GM19328 (cell line): ENCODE results near the gene EFCAB13.

ENCODE experiments used
- ATAC-seq: cut with Tn5 transposase; IDR thresholded peaks from one replicate; pipeline ENCODE4 v1.9.1; 2021; ENCODE audit warnings: mild to moderate bottlenecking, moderate library complexity; ENCODE audit not compliant: unreplicated experiment

The EFCAB13 gene, protein sequence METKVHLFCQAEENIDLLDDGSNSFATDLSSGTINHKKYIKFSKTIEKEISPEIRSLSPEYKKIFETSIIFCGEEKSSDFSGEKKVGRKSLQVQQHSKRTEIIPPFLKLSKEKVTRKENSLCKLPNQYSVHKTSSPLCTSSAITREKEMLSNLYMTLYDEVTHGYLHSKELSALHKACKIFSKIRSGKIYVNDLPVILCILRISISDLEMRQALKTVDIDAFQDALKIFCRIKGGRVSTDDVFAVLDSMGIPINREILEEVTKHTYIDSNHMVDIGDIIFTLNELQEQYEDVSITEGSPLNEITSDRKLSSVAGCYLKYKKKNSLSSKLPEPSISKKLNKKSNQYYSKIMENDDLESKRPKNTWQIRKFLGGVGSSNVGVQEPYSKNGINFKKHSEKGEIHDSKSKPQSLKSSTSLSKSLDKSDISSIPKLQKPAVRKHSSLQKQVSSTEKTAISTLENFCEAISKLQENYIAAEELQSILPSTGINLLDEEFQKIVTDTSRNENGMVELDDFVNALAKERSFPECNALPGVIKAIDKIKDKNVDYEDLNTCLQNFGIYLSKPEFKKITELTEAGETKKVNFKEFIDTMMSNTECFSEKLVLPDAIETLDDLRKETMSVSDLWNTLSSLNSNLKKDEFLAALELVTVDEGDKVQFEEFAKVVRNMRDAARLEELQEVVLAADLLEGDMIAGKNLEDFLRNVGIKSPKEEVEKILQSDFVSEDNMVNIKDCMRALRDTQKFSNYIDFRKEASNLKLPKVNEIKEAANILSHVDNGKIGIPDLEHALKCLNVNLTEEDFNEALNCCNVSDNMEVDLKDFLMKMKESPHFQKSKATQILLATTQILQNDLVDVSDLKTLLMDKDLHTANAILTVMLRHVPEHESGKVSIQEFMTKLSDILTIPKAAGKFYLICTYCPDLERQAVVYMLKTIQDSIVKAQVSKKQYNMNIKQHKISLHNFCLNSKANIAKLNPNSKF

DNA sequence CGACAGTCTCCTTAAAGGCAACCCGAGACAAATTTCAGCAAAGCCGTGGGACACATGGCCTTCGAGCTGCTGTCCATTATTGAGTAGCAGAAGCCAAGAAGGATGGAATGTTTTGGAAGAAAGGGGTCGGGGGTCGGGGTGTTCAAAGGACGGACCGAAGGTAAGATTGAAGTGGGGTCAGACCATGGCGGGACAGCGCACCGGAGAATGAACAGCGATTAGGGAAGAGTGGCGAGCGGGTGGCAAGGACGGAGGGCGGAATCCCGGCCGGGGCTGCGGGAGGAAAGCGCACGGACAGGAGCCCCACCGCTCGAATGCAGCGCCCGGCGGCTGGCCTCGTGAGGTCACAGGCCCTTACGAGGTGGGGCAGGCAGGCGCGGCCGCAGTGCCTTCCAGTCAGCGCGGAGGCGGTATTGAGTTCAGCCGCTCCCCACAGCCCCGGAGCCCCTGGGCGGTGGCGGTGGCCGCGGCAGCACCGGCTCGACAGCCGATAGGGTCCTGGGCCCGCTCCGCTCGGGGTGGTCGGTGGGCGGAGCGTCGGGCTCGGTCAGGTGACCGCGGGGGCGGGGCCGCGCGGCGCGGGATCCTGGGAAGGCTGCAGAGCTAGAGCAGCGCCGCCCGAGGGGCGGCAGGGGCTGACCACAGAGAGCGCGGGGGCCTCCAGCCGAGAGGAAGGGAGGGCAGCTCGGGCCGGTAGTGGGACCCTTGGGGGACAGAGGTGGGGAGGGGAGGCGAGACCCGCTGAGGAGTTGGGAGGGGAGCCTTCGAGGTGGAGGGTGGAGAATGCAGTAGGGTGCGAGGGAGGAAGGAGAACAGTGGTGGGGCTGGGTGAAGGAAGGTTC lies at the start of gene EFCAB13:
EFCAB13 (plus strand) TSS at position 574 of the 842 bp plus-strand sequence. CDS start 4,399 bp downstream, outside the sequence.
- ATAC-seq = peak; percentile 83

DNA sequence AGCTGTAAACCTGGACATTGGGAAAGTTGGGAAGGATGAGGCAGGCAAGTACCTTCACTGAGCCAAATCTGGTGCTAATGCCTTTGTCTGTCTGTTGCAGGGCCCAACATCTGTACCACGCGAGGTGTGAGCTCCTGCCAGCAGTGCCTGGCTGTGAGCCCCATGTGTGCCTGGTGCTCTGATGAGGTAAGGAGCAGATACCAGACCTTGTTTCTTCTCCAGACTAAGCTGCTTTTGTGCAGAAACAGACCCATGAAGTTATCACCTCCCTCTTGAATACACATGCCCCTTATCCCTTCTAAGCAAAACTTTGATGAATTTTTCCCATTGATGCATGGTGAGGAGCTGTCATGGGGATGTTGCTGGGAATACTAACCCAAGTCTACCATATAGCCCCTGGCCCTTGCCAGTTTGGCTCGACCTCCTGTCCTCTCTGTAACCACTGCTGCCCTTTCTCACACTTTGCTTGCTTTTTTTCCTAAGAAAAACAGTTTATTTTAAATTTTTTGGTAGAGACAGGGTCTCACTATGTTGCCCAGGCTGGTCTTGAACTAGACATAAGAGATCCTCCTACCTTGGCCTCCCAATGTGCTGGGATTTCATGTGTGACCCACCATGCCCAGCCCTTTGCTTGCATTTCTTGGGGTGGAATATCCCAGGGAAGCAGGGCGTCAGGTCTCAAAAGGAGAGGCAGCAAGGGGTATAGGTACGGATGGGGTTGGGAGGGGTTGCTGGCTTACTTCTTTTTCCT lies 49.3 kb upstream of the EFCAB13 start:
- no peak for ATAC-seq

DNA sequence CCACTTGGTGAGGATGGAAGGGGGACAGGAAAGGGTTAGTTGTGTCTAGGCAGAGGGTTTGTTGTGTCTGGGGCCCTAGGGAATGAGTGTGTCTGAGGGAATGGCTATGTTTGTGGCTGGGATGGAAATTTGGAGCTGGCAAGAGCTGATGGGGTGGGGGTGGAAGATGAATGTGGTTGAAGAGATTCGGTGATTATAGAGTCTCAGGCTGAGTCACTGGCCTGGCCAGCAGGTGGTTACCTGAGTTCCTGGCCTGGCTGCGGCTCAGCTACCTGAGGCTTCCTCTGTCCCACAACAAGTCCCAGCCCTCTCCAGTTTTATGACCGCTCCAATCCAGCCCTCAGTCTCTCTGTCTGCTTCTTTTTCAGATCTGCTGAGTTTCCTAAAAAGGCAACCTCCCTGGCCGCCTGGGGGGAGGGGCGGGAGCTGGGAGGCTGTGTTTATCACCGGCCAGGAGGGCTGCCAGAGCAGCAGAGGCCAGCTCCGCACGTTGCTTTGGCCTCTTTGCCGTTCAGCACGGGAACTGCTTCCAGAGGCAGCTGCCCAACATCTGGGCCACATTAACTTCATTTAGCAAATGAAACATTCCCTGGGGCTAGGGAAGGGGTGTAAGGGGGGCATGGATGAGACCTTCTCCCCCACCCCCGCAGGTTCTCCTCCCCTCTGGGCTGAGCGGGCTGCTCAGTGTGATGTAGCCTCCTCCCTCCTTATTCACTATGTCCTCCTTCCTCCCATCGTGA lies 48.3 kb upstream of the EFCAB13 start:
- ATAC-seq = no peak

DNA sequence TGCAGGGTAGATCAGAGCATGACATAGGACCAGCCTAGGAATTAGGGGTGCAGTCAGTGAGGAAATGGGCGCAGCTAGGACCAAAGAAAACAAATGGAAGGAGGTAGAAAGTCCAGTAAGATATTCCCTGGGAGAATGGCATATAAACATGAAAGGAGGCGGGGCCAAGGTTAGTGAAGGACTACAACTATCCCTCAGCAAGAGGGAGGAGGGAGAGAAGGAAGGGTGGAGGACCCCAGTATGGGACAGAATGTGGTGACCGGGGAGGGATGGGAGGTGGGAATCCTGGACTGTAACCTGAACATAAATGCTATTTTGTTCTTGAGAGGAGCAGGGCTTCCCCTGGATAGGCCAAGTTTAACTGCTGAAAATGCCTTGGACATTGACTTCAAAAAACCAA lies 47.3 kb upstream of the EFCAB13 start:
- ATAC-seq = no peak

DNA sequence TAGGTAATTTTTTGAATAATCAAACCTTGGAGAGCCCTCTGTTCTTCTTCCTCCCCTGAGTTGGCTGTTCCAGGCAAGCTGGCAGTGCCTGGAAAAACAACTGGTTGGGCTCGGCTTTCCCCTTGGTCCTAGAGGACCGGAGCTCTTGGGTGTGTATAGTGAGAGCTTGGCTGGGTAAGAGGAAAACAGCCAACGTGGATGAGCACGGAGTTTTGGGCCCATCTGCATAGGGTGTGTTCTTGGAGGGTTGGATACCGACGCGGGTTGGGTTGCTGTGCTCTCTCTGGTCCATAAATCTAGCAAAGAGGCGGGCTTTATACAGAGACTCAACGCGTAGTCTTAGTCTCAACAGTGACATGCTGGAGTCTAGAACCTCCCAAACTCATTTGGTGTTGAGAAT lies 46.9 kb upstream of the EFCAB13 start:
- ATAC-seq = no peak

DNA sequence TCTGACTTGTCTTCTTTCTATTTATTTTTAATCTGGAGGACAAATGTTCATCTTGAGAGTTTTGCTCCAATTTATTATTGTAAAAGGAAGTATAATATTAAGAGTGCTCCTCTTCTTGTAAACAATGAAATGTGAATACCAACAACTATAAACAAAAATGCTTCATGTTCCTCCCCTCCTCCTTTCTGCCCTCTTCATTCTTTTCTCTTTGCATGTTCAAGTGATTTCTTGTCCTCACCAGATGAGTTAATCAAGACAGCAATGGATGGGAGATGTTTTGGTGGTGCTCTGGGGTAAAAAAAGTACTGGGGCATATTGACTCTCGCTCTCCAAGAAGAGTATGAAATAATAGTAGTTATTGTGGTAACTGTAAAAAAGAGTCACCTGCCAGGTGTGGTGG lies 45.8 kb upstream of the EFCAB13 start:
- no peak for ATAC-seq

DNA sequence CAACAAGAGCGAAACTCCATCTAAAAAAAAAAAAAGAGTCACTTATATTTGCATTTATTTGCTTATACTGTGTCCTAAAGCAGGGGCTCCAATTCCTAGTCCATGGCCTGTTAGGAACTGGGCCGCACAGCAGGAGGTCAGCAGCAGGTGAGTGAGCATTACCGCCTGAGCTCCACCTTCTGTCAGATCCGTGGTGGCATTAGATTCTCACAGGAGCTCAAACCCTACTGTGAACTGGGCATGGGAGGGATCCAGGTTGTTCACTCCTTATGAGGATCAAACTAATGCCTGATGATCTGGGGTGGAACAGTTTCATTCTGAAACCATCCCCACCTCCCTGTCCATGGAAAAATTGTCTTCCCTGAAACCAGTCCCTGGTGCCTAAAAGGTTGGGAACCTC lies 45.2 kb upstream of the EFCAB13 start:
- no peak for ATAC-seq

DNA sequence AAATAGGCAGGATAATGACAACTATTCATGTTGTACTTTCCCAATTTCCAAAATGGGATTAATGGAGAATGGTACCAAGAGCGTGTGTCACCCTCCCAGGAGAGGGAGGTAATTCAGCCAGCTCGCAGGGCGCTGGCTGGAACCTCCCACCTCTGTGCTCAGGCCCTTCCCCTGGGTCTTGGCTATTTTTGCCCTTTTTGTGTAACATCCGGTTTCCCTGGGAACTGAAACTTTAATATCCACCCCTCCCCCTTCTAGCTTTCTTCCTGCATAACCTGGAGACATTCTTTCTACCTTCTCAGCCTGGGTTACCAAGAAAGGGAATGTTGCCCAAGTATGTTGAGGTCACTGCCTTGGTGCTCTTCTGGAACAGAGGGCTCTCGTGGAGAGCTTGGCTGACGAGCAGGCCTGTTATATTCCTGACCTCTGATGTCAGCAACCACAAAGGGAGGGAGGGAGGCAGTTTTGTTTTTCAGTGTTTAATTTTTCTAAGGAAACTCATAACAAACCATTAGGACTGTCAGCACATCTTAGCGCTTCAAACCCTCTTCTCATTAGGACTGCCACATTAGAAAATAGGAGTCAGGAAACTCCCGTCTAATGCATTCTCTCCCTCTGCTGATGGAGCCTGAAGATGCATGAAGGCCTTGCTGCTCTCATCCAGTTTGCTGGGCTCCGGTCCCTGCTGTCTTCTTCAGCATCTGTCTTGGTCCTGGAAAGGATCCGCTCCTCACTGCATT lies 44.5 kb upstream of the EFCAB13 start:
- ATAC-seq = no peak

DNA sequence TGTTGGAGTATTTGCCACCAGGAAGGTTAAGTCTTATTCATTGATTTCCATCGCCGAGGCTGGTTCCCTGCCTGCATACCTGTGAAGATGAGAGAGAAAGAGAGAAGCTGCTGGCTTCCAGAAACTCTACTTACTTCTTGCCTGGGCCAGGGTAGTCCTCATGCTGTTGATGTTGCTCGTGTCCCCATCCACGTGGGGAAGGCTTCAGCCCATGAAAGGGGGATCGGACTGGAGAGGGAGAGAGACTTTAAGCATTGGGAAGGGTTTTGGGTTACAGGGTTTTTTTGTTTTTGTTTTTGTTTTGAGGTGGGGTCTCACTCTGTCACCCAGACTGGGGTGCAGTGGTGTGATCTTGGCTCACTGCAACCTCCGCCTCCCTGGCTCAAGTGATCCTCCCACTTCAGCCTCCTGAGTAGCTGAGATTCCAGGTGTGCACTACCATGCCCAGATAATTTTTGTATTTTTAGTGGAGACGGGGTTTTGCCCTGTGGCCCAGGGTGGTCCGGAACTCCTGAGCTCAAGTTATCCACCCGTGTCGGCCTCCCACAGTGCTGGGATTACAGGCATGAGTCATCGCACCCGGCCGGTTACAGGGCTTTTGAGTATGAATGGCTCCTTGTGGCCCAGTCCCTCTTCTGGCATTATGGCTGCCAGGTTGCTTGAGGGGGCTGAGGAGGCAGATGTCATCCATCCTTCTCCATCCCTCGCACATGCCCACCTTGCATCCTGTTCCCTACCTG lies 43.5 kb upstream of the EFCAB13 start:
- no peak for ATAC-seq

DNA sequence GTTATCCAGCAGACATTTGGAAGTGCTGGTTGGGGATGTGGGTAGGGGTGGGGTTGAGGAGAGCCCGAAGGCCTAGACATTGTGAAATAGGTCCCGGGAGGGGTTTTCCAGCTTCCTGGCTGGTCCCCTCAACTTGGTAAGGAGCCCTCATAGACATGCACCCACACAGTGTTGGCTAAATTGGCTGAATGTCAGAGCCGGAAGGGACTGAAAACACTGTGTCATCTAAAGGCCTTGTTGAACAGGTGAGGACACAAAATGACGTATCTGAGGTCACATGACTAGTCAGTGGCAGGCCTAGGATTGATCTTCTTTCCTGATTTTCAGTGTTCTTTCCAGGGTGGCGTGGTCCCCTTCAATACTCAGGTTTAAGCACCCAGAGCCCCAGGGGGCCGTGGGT lies 42.5 kb upstream of the EFCAB13 start:
- no peak for ATAC-seq

DNA sequence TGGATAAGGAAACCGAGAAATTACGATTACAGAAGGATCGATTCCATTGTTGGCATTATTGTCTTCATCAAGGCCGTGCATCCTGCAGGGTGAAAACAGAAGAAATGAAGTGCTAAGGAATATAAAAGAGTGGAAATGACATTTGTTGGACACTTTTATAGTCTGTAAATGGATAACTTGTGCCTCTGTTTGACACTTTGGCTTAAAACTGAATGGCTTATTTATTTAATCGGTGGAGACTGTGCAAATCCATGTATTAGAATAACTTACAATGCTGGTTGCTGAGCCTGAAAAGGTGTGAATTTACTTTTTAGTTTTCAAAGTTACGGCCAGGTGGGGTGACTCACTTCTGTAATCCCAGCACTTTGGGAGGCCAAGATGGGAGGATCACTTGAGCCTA lies 38.8 kb upstream of the EFCAB13 start:
- no peak for ATAC-seq

DNA sequence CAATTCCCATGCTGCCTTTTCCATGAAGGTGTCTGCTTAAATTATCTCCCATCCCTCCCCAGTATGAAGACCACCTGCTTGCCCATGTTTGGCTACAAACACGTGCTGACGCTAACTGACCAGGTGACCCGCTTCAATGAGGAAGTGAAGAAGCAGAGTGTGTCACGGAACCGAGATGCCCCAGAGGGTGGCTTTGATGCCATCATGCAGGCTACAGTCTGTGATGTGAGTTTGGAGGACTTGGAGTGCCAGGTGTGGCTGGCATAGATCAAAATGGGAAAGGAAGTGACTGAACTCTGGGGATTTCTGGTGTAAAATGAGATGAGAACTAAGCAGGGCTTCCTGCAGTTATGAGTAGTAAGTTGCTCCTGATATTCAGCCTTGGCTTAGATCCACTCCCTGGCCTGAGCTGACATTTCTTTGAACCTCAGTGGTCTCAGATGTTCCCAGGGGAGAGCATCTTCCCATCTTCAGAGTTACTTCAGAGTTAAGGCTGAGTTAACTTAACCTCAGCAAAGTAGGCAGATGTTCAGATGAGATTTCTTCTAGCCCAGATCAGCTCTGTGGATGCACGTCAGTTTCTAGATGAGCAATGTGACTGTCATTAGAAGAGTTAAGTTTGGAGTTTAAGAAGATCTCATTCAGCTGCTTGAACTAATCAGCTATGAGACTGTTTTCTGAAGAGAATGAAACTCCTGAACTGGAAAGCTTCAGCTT lies 37.4 kb upstream of the EFCAB13 start:
- no peak for ATAC-seq

DNA sequence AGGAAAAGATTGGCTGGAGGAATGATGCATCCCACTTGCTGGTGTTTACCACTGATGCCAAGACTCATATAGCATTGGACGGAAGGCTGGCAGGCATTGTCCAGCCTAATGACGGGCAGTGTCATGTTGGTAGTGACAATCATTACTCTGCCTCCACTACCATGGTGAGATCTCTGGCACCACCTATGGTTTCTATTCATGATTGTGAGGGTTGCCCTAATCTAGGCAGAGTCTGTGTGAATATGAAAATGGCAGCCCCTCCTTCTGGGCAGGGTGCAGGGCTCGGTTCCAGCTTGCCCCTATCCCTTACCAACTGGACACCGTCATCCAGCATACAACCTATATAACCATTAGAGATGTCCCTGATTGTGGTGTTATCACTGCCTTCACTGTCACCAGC lies 36.7 kb upstream of the EFCAB13 start:
- no peak for ATAC-seq

DNA sequence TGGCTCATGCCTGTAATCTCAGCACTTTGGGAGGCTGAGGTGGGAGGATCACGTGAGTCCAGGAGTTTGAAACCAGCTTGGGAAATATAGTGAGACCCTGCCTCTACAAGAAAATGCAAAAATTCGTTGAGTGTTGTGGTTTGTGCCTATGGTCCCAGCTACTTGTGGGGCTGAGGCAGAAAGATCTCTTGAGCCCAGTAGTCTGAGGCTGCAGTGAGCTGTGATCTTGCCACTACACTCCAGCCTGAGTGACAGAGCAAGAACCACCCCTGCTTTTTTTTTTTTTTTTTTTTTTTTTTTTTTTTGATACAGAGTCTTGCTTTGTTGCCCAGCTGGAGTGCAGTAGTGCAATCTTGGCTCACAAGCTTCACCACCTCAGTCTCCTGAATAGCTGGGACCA lies 36.1 kb upstream of the EFCAB13 start:
- ATAC-seq = no peak

DNA sequence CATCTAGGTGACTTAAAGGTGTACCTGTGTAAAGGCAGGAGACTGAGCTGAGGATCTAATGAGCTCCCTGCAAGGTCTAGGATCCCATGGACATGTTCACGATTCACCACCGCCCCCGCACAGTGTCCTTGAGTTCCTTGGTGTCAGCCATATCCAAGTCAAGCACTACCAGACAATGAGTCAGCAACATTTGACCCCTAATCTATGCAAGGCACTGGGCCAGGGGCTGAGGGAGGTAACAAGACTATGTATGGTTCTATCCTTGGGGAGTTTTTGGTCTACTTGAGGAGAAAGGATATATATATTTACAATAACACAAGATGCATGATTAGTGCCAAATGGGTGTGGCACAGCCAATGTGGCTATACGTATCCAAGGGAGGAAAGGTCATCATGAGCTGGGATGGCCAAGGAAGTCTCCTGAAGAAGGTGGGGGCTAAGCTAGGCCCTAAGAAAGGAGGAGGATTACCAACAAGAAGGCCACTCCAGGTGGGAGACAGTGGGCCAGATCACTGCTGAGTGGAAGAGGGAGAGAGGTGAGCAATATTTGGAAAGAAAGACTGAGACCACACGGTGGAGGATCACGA lies 35.1 kb upstream of the EFCAB13 start:
- ATAC-seq = no peak

DNA sequence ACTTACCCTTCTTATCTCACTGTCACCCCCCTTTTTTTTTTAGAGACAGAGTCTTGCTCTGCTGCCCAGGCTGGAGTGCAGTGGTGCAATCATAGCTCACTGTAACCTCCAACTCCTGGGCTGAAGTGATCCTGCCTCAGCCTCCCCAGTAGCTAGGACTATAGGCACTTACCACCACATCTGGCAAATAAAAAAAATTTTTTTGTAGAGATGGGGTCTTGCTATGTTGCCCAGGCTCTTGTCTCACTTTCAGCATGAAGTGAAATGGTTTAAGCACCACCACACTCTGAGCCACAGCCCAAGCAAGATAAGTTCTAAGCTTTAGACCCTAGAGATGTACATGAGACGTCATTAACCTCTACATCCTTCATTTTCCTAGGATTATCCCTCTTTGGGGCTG lies 34.5 kb upstream of the EFCAB13 start:
- no peak for ATAC-seq

DNA sequence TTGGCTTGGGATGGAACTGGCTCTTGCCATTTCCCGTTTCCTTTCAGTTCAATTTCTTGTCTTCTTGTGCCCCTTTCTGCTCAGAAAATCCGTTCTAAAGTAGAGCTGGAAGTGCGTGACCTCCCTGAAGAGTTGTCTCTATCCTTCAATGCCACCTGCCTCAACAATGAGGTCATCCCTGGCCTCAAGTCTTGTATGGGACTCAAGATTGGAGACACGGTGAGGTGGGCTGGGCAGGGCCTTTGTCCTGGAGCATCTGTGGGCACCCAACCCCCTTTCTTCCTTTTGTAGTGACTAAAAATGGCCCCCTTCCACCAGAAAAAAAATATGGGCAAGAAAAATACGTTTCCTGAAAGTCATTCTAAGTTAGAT lies 32.9 kb upstream of the EFCAB13 start:
- ATAC-seq = no peak
